KMS-11 (cell line): ENCODE results near the gene ATP8B1.

Source experiments
- H2AFZ ChIP-seq: fragments of 200-600 bp; sonication (generic); 2 replicates; pipeline ENCODE4 v1.6.1; 2016; ENCODE audit warnings: antibody characterized with exemption, mixed run types, low read depth
- H3K27ac ChIP-seq: fragments of 200-600 bp; sonication (generic); 2 replicates; pipeline ENCODE4 v1.6.1; 2016; ENCODE audit warnings: mild to moderate bottlenecking, mixed run types
- H3K27me3 ChIP-seq: fragments of 200-600 bp; sonication (generic); 2 replicates; pipeline ENCODE4 v1.6.1; 2017; ENCODE audit warnings: mild to moderate bottlenecking, low read depth, mixed run types, moderate library complexity; ENCODE audit not compliant: insufficient read depth
- H3K36me3 ChIP-seq: fragments of 200-600 bp; sonication (generic); 2 replicates; pipeline ENCODE4 v1.6.1; 2017; ENCODE audit warnings: mild to moderate bottlenecking, mixed run types; ENCODE audit not compliant: insufficient read depth
- H3K4me1 ChIP-seq: fragments of 200-600 bp; sonication (generic); 2 replicates; pipeline ENCODE4 v1.6.1; 2016; ENCODE audit warnings: mild to moderate bottlenecking, low read depth, mixed run types; ENCODE audit not compliant: poor library complexity, severe bottlenecking
- H3K4me2 ChIP-seq: fragments of 200-600 bp; sonication (generic); 2 replicates; pipeline ENCODE4 v1.7.0; 2016; ENCODE audit warnings: mild to moderate bottlenecking, mixed run types
- H3K4me3 ChIP-seq: fragments of 200-600 bp; sonication (generic); IDR thresholded peaks from 2 replicates; pipeline ENCODE4 v1.6.1; 2017; ENCODE audit warnings: low read depth, low read length, mixed read lengths; ENCODE audit not compliant: insufficient read depth
- H3K79me2 ChIP-seq: fragments of 200-600 bp; sonication (generic); 2 replicates; pipeline ENCODE4 v1.6.1; 2016; ENCODE audit warnings: low read depth, mixed run types; ENCODE audit not compliant: insufficient read depth
- H3K9ac ChIP-seq: fragments of 200-600 bp; sonication (generic); 2 replicates; pipeline ENCODE4 v1.6.1; 2016; ENCODE audit warnings: mild to moderate bottlenecking, mixed run types
- H4K20me1 ChIP-seq: fragments of 200-600 bp; sonication (generic); 2 replicates; pipeline ENCODE4 v1.6.1; 2016; ENCODE audit warnings: mild to moderate bottlenecking, mixed run types; ENCODE audit not compliant: insufficient read depth
- CTCF ChIP-seq: fragments of 200-600 bp; sonication (generic); conservative IDR thresholded peaks from 2 replicates; pipeline ENCODE4 v1.6.1; 2017; ENCODE audit warnings: low read depth, mild to moderate bottlenecking, antibody characterized with exemption, low read length, moderate library complexity, mixed read lengths

The ATP8B1 gene

GRCh38 chr18:57696271-57696670 lies 106.8 kb downstream of the ATP8B1 start:
- Histone ChIP-seq H2AFZ (no peak overlapping the region), H3K4me1 (no peaks in the 10 kb centered on the region), H4K20me1 (no peaks in the 10 kb centered on the region), H3K27ac (no peak overlapping the region), H3K4me3 (no peak overlapping the region), H3K9ac (no peak overlapping the region), H3K36me3 (no peaks in the 10 kb centered on the region), H3K4me2 (no peak overlapping the region), H3K79me2 (no peaks in the 10 kb centered on the region), H3K27me3 (no peaks in the 10 kb centered on the region)
- TF ChIP-seq CTCF: no peak

- Histone ChIP-seq H3K27ac (no peak overlapping the region), H4K20me1 (no peaks in the 10 kb centered on the region), H3K4me3 (no peak overlapping the region), H3K4me1 (no peaks in the 10 kb centered on the region), H3K9ac (no peak overlapping the region), H3K79me2 (no peaks in the 10 kb centered on the region), H3K4me2 (no peak overlapping the region), H2AFZ (no peak overlapping the region), H3K27me3 (no peaks in the 10 kb centered on the region), H3K36me3 (no peaks in the 10 kb centered on the region)
- TF ChIP-seq CTCF: no peak
Observed at GRCh38 chr18:57691363-57691762, 111.8 kb downstream of the ATP8B1 start.

DNA sequence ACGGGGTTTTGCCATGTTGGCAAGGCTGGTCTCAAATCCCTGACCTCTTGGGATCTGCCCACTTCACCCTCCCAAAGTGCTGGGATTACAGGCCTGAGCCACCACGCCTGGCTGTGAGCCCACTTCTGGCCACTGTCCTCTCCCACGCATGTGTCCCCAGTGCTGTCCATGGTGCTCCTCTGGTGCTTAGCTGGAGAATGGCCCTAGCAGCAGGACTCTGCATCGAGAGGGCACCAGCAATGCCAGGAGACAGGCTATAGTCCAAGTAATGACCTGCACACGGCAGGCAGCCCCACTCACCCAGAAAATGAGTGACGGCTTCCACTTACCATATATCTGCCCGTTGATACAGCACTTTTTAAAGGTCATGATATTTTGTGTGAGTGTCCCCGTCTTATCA lies 115.1 kb downstream of the ATP8B1 start:
- no peaks in the 10 kb centered on the region for H4K20me1 ChIP-seq
- H3K4me3 ChIP-seq: no peak overlapping the region
- TF ChIP-seq CTCF: no peak
- H3K9ac ChIP-seq: no peak overlapping the region
- H3K27ac ChIP-seq: no peak overlapping the region
- no peak overlapping the region for H2AFZ ChIP-seq
- H3K4me1 ChIP-seq: no peaks in the 10 kb centered on the region
- H3K4me2 ChIP-seq: no peak overlapping the region
- H3K36me3 ChIP-seq: no peaks in the 10 kb centered on the region
- no peaks in the 10 kb centered on the region for H3K79me2 ChIP-seq
- no peaks in the 10 kb centered on the region for H3K27me3 ChIP-seq

- no peak for TF ChIP-seq CTCF
- no peaks in the 10 kb centered on the region for H3K36me3 ChIP-seq
- no peaks in the 10 kb centered on the region for H3K27me3 ChIP-seq
- no peaks in the 10 kb centered on the region for H4K20me1 ChIP-seq
- no peak overlapping the region for H3K27ac ChIP-seq
- H3K4me1 ChIP-seq: no peaks in the 10 kb centered on the region
- no peaks in the 10 kb centered on the region for H3K79me2 ChIP-seq
- no peak overlapping the region for H3K9ac ChIP-seq
- no peak overlapping the region for H2AFZ ChIP-seq
- no peak overlapping the region for H3K4me3 ChIP-seq
- H3K4me2 ChIP-seq: no peak overlapping the region
Observed at GRCh38 chr18:57683470-57683869, 119.6 kb downstream of the ATP8B1 start.
